H9 (cell line): ENCODE measurements around the gene CAMK2B. TPM values are rescaled to one million over a fixed set of nuclear protein-coding genes. Genes with fewer than 3 reads are reported as not detected.

Source experiments
- DNase-seq: peaks from one replicate; pipeline ENCODE4 v3.0.0-alpha.2; 2017
- H2AFZ ChIP-seq: one replicate; pipeline ENCODE4 v1.6.1; 2013; ENCODE audit warnings: mild to moderate bottlenecking, low read length, control low read depth, moderate library complexity
- H2AK5ac ChIP-seq: 2 replicates; pipeline ENCODE4 v1.6.1; 2013; ENCODE audit warnings: low read length, control low read depth, mixed read lengths; ENCODE audit not compliant: insufficient read length
- H2BK120ac ChIP-seq: one replicate; pipeline ENCODE4 v1.6.1; 2013; ENCODE audit warnings: low read depth, mild to moderate bottlenecking, low read length, control low read depth, inconsistent platforms; ENCODE audit not compliant: poor library complexity, severe bottlenecking
- H2BK12ac ChIP-seq: 2 replicates; pipeline ENCODE4 v1.6.1; 2013; ENCODE audit warnings: low read length, control low read depth, mixed read lengths, low read depth; ENCODE audit not compliant: insufficient read length
- H2BK15ac ChIP-seq: 2 replicates; pipeline ENCODE4 v1.6.1; 2013; ENCODE audit warnings: low read depth, low read length, control low read depth
- H2BK20ac ChIP-seq: one replicate; pipeline ENCODE4 v1.6.1; 2013; ENCODE audit warnings: low read depth, mild to moderate bottlenecking, low read length, control low read depth, inconsistent platforms; ENCODE audit not compliant: poor library complexity, severe bottlenecking
- H2BK5ac ChIP-seq: 2 replicates; pipeline ENCODE4 v1.6.1; 2013; ENCODE audit warnings: low read length, control low read depth, mixed read lengths; ENCODE audit not compliant: insufficient read length
- H3K14ac ChIP-seq: 2 replicates; pipeline ENCODE4 v1.6.1; 2013; ENCODE audit warnings: low read length, control low read depth; ENCODE audit not compliant: insufficient read depth
- H3K18ac ChIP-seq: 2 replicates; pipeline ENCODE4 v1.6.1; 2013; ENCODE audit warnings: low read depth, mild to moderate bottlenecking, mixed read lengths, low read length, control low read depth; ENCODE audit not compliant: insufficient read length
- H3K23ac ChIP-seq: 2 replicates; pipeline ENCODE4 v1.6.1; 2013; ENCODE audit warnings: low read length, control low read depth, mixed read lengths, low read depth; ENCODE audit not compliant: insufficient read length
- H3K23me2 ChIP-seq: 2 replicates; pipeline ENCODE4 v1.6.1; 2013; ENCODE audit warnings: low read depth, mild to moderate bottlenecking, mixed read lengths, low read length, control low read depth; ENCODE audit not compliant: insufficient read length, poor library complexity, severe bottlenecking
- H3K27ac ChIP-seq: 2 replicates; pipeline ENCODE4 v1.5.1; 2013; ENCODE audit warnings: low read length, control low read depth, mixed read lengths, low read depth; ENCODE audit not compliant: insufficient read length
- H3K27me3 ChIP-seq: 2 replicates; pipeline ENCODE4 v1.6.1; 2013; ENCODE audit warnings: low read length, control low read depth, inconsistent platforms; ENCODE audit not compliant: insufficient read depth
- H3K4ac ChIP-seq: 2 replicates; pipeline ENCODE4 v1.6.1; 2013; ENCODE audit warnings: low read depth, mild to moderate bottlenecking, control low read depth, inconsistent platforms, low read length, moderate library complexity
- H3K4me1 ChIP-seq: 2 replicates; pipeline ENCODE4 v1.6.1; 2013; ENCODE audit warnings: low read length, control low read depth, inconsistent platforms; ENCODE audit not compliant: insufficient read depth
- H3K4me2 ChIP-seq: 2 replicates; pipeline ENCODE4 v1.6.1; 2013; ENCODE audit warnings: low read length, control low read depth, mixed read lengths; ENCODE audit not compliant: insufficient read length, insufficient read depth
- H3K56ac ChIP-seq: 2 replicates; pipeline ENCODE4 v1.6.1; 2013; ENCODE audit warnings: low read depth, mild to moderate bottlenecking, mixed read lengths, low read length, control low read depth; ENCODE audit not compliant: insufficient read length
- H3K79me1 ChIP-seq: 2 replicates; pipeline ENCODE4 v1.6.1; 2013; ENCODE audit warnings: low read depth, mild to moderate bottlenecking, moderate library complexity, low read length, control low read depth, inconsistent platforms; ENCODE audit not compliant: insufficient read depth, poor library complexity, severe bottlenecking
- H3K79me2 ChIP-seq: 2 replicates; pipeline ENCODE4 v1.6.1; 2013; ENCODE audit warnings: low read length, control low read depth, inconsistent platforms; ENCODE audit not compliant: insufficient read depth
- H3K9ac ChIP-seq: 2 replicates; pipeline ENCODE4 v1.6.1; 2013; ENCODE audit warnings: low read length, control low read depth, mixed read lengths; ENCODE audit not compliant: insufficient read length; ENCODE audit errors: extremely low read depth
- H3K9me3 ChIP-seq: one replicate; pipeline ENCODE4 v1.6.1; 2013; ENCODE audit warnings: low read depth, low read length, inconsistent platforms; ENCODE audit not compliant: control insufficient read depth
- H3T11ph ChIP-seq: one replicate; pipeline ENCODE4 v1.6.1; 2013; ENCODE audit warnings: mild to moderate bottlenecking, low read length, control low read depth, inconsistent platforms
- H4K20me1 ChIP-seq: one replicate; pipeline ENCODE4 v1.6.1; 2013; ENCODE audit not compliant: control insufficient read depth, insufficient read length, insufficient read depth
- H4K5ac ChIP-seq: 2 replicates; pipeline ENCODE4 v1.6.1; 2013; ENCODE audit warnings: low read depth, mild to moderate bottlenecking, mixed read lengths, low read length, control low read depth; ENCODE audit not compliant: insufficient read length
- H4K8ac ChIP-seq: replicated peaks from 2 replicates; pipeline ENCODE4 v1.6.1; 2013; ENCODE audit warnings: low read length, control low read depth, mixed read lengths, low read depth; ENCODE audit not compliant: insufficient read length
- H4K91ac ChIP-seq: 2 replicates; pipeline ENCODE4 v1.6.1; 2013; ENCODE audit warnings: low read depth, mild to moderate bottlenecking, moderate library complexity, mixed read lengths, low read length, control low read depth; ENCODE audit not compliant: insufficient read length
- H3K27ac Mint-ChIP-seq, 3 experiments: 2 replicates in 2 of 3; 3 replicates in 1 of 3; pipeline ENCODE4 v1.8.0; 2020 to 2021; ENCODE audit warnings: mixed read lengths in 3 of 3, mild to moderate bottlenecking in 1 of 3, moderate library complexity in 1 of 3
- H3K27me3 Mint-ChIP-seq: 2 replicates; pipeline ENCODE4 v1.8.0; 2021; ENCODE audit warnings: low read depth, mild to moderate bottlenecking, moderate library complexity, mixed read lengths
- H3K36me3 Mint-ChIP-seq, 3 experiments: 2 replicates in 2 of 3; 3 replicates in 1 of 3; pipeline ENCODE4 v1.8.0; 2020 to 2021; ENCODE audit warnings: low read depth in 3 of 3, mixed read lengths in 3 of 3; ENCODE audit not compliant: insufficient read depth in 1 of 3
- H3K4me1 Mint-ChIP-seq, 2 experiments: 2 replicates each; pipeline ENCODE4 v1.8.0; 2020; ENCODE audit warnings: mixed read lengths in 2 of 2
- H3K4me3 Mint-ChIP-seq, 2 experiments: 2 replicates in 1 of 2; 3 replicates in 1 of 2; pipeline ENCODE4 v1.8.0; 2020 to 2021; ENCODE audit warnings: mild to moderate bottlenecking in 2 of 2, mixed read lengths in 2 of 2, moderate library complexity in 1 of 2
- H3K9me3 Mint-ChIP-seq, 2 experiments: 2 replicates in 1 of 2; 3 replicates in 1 of 2; pipeline ENCODE4 v1.8.0; 2020; ENCODE audit warnings: mild to moderate bottlenecking in 2 of 2, mixed read lengths in 2 of 2, moderate library complexity in 1 of 2
- WGBS: extraction: QIAGEN DNeasy Blood & Tissue Kit; methylation state at CpG from one replicate; pipeline ENCODE4 v1.1.7; 2013; ENCODE audit warnings: missing lambda C conversion rate, low lambda C conversion rate, mixed read lengths; ENCODE audit not compliant: insufficient read length; ENCODE audit errors: extremely low coverage; 5-methylcytosine and 5-hydroxymethylcytosine counted together
- total RNA-seq: library from RNA; stranded (reverse); gene quantifications from 2 replicates; pipeline ENCODE4 v1.2.1, GENCODE V29; 2021
- TF ChIP-seq, protein P1 (sequence below): fragments of 200-600 bp; sonication (generic); conservative IDR thresholded peaks from 3 replicates; pipeline ENCODE4 v1.8.0; 2021; ENCODE audit warnings: antibody characterized with exemption, mild to moderate bottlenecking

Gene CAMK2B
- total RNA-seq, 1 experiment from 2014 or later, result 0.17 TPM

DNA sequence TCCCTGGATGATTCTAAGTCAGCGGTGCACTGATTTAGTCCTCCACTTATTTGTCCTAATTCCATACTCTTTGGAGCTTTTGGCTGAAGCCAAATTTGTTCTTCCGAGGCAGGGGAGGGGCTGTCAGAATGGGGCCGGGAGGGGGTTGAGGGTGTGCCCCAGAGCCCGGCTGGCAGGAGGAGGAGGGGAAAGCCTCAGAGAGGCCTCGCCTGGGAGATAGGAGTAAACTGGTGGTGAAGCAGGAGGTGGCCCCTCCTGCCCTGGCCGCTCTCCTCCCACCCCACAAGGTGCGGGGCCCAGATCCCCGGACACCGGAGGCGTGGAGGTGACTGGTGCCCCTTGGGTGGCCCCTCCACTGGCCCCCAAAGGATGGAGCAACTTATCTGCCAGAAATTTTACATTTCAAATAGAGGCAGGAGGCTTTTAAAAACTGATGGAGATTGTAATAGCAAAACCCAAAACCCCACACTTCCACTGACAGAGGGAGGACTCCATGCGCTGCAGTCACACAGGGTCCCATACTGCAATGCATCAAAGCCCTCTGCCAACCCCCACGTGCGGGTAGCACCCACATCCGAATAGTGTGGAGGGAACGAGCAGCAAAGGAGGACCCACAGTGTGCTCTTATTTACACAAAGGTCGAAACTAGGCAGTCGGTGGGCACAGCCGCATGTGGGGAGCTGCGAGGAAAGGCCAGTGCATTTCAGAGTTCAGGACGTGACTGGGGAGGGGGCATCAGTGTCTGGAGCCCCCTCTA, 61.9 kb downstream of the CAMK2B start:
- Histone ChIP-seq H3K56ac (no peak overlapping the region), H4K91ac (no peak overlapping the region), H3K27ac (no peak overlapping the region), H3K79me2 (no peaks in the 10 kb centered on the region), H3K79me1 (no peaks in the 10 kb centered on the region), H4K5ac (no peak overlapping the region), H3K9ac (no peak overlapping the region), H2BK12ac (no peak overlapping the region), H3K18ac (no peak overlapping the region), H2BK120ac (no peak overlapping the region), H3K4me1 (no peaks in the 10 kb centered on the region; the same call in 1 of the 2 replicates), H3K4ac (no peak overlapping the region), H3K27me3 (peaks cover 1% of the 10 kb centered on the region; the same call in 1 of the 2 replicates), H3K23ac (no peak overlapping the region), H3K4me2 (no peak overlapping the region), H4K8ac (no peak overlapping the region), H3K14ac (no peak overlapping the region; the same call in 1 of the 2 replicates), H2BK5ac (no peak overlapping the region), H3T11ph (no peak overlapping the region), H4K20me1 (no peaks in the 10 kb centered on the region), H2BK20ac (no peak overlapping the region), H2AK5ac (no peak overlapping the region), H2AFZ (no peak overlapping the region), H3K9me3 (no peaks in the 10 kb centered on the region), H2BK15ac (no peak overlapping the region), H3K23me2 (no peaks in the 10 kb centered on the region)
- WGBS, result no CpG with 5 or more reads among the region's 20 CpGs
- Mint-ChIP-seq H3K4me1 (peaks cover 0 to 12% of the 10 kb centered on the region in 2 experiments; a peak in 2 of 4 replicates), H3K36me3 (no peaks in the 10 kb centered on the region), H3K27ac (no peak overlapping the region), H3K4me3 (no peak overlapping the region), H3K27me3 (peaks cover 22% of the 10 kb centered on the region), H3K9me3 (no peaks in the 10 kb centered on the region; a peak in 1 of 5 replicates)
- no peak for DNase-seq
- TF ChIP-seq, protein P1, sequence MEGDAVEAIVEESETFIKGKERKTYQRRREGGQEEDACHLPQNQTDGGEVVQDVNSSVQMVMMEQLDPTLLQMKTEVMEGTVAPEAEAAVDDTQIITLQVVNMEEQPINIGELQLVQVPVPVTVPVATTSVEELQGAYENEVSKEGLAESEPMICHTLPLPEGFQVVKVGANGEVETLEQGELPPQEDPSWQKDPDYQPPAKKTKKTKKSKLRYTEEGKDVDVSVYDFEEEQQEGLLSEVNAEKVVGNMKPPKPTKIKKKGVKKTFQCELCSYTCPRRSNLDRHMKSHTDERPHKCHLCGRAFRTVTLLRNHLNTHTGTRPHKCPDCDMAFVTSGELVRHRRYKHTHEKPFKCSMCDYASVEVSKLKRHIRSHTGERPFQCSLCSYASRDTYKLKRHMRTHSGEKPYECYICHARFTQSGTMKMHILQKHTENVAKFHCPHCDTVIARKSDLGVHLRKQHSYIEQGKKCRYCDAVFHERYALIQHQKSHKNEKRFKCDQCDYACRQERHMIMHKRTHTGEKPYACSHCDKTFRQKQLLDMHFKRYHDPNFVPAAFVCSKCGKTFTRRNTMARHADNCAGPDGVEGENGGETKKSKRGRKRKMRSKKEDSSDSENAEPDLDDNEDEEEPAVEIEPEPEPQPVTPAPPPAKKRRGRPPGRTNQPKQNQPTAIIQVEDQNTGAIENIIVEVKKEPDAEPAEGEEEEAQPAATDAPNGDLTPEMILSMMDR, result no peak
